Activated T-helper 9 cell treated with anti-CD3 and anti-CD28 coated beads, Interleukin-2, amount 50 U/mL, for 16 hours (primary cell): Measurements from ENCODE around the gene FOXM1.

Experiments
- DNase-seq: peaks from one replicate; pipeline ENCODE4 v3.0.0-alpha.2; 2020; ENCODE audit warnings: low read depth

FOXM1 gene, protein sequence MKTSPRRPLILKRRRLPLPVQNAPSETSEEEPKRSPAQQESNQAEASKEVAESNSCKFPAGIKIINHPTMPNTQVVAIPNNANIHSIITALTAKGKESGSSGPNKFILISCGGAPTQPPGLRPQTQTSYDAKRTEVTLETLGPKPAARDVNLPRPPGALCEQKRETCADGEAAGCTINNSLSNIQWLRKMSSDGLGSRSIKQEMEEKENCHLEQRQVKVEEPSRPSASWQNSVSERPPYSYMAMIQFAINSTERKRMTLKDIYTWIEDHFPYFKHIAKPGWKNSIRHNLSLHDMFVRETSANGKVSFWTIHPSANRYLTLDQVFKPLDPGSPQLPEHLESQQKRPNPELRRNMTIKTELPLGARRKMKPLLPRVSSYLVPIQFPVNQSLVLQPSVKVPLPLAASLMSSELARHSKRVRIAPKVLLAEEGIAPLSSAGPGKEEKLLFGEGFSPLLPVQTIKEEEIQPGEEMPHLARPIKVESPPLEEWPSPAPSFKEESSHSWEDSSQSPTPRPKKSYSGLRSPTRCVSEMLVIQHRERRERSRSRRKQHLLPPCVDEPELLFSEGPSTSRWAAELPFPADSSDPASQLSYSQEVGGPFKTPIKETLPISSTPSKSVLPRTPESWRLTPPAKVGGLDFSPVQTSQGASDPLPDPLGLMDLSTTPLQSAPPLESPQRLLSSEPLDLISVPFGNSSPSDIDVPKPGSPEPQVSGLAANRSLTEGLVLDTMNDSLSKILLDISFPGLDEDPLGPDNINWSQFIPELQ

GRCh38 chr12:2877047-2877952 is at the start of gene FOXM1, which contains the start of gene RHNO1:
Gene FOXM1, minus strand, starts transcription at chr12:2877174. Its CDS starts 2,696 bp downstream, at chr12:2874478.
Gene RHNO1, plus strand, starts transcription at chr12:2877223. Its CDS starts 8,144 bp downstream, at chr12:2885367.
- DNase-seq = peak; percentile 78

- DNase-seq = no peak
Measured at GRCh38 chr12:2925322-2925995, 48.5 kb upstream of the FOXM1 start.

GRCh38 chr12:2924019-2924418 is 47.0 kb upstream of the FOXM1 start:
- no peak for DNase-seq

DNA sequence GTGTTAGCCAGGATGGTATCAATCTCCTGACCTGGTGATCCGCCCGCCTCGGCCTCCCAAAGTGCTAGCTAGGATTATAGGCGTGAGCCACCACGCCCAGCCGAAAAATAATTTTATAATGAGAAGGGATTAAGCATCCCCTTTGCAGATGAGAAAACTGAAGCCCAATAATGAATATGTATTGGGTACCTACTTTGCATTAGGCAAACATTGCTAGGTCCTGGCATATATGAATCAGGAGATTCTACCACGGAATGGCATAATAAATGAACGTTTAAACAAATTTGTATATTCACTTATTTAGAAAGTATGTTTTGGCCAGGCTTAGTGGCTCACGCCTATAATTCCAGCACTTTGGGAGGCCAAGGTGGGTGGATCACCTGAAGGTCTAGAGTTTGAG is 46.1 kb upstream of the FOXM1 start:
- DNase-seq = no peak

DNA sequence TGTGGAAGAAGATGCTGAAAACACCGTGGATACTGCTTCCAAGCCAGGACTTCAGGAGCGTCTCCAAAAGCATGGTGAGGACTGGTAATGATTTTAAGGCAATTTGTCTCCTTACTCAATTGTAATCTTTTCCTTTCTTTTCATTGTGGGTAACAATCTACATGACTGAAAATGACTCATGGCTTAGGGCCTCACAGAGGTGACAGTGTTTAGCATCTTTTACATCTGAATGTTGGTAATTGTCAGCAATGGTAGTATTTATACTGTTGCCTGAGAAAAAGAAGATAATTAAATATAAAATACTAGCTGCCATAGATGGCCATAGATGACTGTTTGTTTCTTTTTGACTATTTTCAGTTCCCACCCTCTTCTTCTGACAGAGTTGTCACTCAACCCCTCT is 45.4 kb upstream of the FOXM1 start:
- DNase-seq = no peak

- DNase-seq = no peak
Measured at GRCh38 chr12:2919249-2919648, 42.3 kb upstream of the FOXM1 start.

GRCh38 chr12:2912216-2912575 is 35.2 kb upstream of the FOXM1 start:
- no peak for DNase-seq

- DNase-seq = no peak
Measured at GRCh38 chr12:2904260-2904659, 27.3 kb upstream of the FOXM1 start.

DNA sequence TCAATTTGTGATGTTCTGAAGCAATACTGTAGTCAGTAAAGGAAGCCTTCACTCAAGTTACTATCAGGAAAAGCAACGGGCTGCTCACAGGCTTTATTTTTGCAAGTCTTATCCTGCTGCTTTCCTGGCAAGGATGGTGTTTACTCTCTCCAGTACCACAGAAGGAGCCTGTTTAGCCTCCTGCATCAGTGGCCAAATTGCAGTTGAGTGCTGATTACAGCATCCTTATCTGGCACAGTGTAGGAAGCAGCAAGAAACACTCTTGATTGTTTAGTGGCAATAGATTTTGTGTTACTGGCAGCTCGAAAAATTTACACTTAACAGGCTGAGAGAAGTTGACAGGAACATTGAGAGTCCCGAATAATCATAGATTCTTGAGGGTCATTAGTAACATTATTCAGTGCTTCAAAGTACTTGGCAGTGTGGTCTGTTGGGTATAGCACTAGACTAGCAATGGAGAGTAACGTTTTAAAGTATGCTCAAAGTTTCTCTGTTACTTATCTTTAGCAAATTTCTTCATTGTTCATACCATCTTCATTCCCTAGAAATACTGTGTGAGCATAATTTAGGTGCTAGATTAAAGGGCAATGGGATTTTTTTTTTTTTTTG is 25.4 kb upstream of the FOXM1 start:
- no peak for DNase-seq

GRCh38 chr12:2900642-2901041 is 23.7 kb upstream of the FOXM1 start:
- no peak for DNase-seq

DNA sequence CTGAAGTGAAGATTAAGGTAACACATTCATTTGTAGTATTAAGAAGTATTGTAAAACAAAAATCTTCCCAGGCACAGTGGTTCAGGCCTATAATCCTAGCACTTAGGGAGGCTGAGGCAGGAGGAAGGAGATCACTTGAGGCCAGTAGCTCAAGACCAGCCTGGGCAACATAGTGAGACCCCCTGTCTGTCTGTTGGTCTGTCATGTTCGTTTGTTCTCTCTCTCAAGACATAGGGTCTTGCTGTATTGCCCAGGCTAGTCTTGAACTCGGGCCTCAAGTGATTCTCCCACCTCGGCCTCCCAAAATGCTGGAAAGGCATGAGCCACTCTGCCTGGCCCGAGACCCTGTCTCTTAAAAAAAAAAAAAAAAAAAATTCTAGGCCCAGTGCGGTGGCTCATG is 20.4 kb upstream of the FOXM1 start:
- no peak for DNase-seq

- DNase-seq = no peak
Measured at GRCh38 chr12:2895511-2895910, 18.5 kb upstream of the FOXM1 start.

GRCh38 chr12:2895051-2895451 is 18.1 kb upstream of the FOXM1 start:
- DNase-seq = no peak

DNA sequence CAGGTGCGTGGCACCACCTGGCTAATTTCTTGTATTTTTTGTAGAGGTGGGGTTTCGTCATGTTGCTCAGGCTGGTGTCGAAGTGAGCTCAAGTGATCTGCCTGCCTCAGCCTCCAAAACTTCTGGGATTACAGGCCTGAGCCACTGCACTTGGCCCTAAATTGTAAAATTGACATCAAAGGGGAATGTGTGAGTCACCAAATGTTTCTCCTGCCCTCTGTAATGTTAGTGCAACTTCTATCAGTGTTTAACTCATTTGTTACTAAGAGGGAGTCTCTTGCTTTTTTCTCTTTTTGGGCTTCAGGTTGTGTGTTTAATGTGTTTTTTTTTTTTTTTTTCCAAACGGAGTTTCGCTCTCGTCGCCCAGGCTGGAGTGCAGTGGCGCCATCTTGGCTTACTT is 16.0 kb upstream of the FOXM1 start:
- DNase-seq = no peak

DNA sequence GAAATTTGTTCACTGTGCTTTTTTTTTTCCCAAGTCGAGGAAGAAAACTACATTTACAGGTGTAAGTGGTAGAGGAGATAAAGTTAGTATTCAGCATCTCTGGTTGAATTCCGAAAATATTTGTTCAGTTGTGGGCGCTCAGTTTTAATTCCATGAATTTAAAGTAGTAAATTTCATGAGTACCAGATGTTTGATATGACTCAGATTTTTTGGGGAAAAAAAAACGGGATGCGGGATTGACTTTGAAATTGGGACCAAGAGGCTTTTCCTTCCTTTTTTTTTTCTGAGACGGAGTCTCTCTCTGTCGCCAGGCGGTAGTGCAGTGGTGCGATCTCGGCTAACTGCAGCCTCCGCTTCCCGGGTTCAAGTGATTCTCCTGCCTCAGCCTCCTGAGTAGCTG is 15.3 kb upstream of the FOXM1 start:
- no peak for DNase-seq

GRCh38 chr12:2891240-2892053 is 14.5 kb upstream of the FOXM1 start:
- DNase-seq = peak; percentile 25

- DNase-seq = peak; percentile 99
Measured at GRCh38 chr12:2890388-2891239, 13.6 kb upstream of the FOXM1 start, which contains the start of gene TULP3. Gene TULP3, plus strand, starts transcription at chr12:2890891. Its CDS starts 57 bp downstream, at chr12:2890948.

DNA sequence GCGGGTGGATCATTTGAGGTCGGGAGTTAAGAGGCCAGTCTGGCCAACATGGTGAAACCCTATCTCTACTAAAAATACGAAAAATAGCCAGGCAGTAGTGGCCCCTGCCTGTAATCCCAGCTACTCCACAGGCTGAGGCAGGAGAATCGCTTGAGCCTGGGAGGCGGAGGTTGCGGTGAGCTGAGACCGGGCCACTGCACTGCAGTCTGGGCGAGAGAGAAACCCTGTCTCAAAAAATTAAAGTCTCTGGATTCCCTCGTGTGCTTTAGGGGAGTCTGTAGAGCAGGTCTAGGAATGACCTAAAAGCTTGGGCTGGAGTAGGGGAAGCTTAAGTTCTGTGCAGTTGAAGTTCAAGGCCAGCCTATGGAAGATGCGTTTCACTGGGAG is 13.0 kb upstream of the FOXM1 start:
- no peak for DNase-seq

DNA sequence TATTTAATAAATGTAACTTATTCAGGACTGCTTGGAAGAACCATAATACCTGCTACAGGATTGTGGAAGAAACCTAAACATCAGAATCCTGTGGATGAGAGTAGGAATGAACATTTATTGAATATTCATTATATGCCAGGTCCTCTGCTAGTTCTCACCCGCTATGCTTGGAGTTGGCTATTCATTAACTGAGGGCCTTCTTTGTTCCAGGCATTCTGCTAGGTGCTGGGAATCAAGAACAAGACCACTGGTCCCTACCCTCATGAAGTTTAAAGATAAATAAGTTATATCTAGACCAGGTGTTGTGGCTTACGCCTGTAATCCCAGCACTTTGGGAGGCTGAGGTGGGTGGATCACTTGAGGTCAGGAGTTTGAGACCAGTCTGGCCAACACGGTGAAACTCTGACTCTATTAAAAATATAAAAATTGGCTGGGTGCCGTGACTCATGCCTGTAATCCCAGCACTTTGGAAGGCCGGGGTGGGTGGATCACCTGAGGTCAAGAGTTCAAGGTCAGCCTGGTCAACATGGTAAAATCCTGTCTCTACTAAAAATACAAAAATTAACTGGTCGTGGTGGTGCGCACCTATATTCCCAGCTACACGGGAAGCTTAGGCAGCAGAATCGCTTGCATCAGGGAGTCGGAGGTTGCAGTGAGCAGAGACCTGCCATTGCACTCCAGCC is 9.9 kb upstream of the FOXM1 start:
- DNase-seq = no peak
